Heart right ventricle (tissue), 16 donors: Measurements from ENCODE around the gene ARMC9. TPM values are rescaled to one million over a fixed set of nuclear protein-coding genes. Genes with fewer than 3 reads are reported as not detected.
A peak's percentile ranks its signal among the peaks of the same experiment; 100 is the strongest.

ENCODE experiments used
- ATAC-seq, 8 donors: fragments of 200-7000 bp; cut with Tn5 transposase; one replicate each; pipeline ENCODE4 v1.9.1; 2020; ENCODE audit warnings: mild to moderate bottlenecking in 8 of 8, moderate library complexity in 8 of 8, moderate number of reproducible peaks in 1 of 8
- DNase-seq, 2 donors: peaks; one replicate each; pipeline ENCODE4 v3.0.0-alpha.2; 2020
- H3K27ac ChIP-seq, 10 donors: fragments of 200-600 bp; sonication (generic) in 2 of 10; one replicate each; pipeline versions ENCODE4 v1.5.0 to v1.8.0; 2020 to 2022; ENCODE audit warnings: mild to moderate bottlenecking in 3 of 10
- H3K27me3 ChIP-seq, 7 donors: fragments of 200-600 bp; one replicate each; pipeline ENCODE4 v1.8.0; 2021 to 2022; ENCODE audit warnings: mild to moderate bottlenecking in 2 of 7
- H3K36me3 ChIP-seq, 9 donors: fragments of 200-600 bp; sonication (generic) in 1 of 9; one replicate each; pipeline versions ENCODE4 v1.5.0 to v1.8.0; 2020 to 2022; ENCODE audit warnings: mild to moderate bottlenecking in 2 of 9
- H3K4me1 ChIP-seq, 9 donors: fragments of 200-600 bp; sonication (generic) in 1 of 9; one replicate each; pipeline versions ENCODE4 v1.5.0 to v1.8.0; 2020 to 2022; ENCODE audit warnings: mild to moderate bottlenecking in 4 of 9
- H3K4me3 ChIP-seq, 10 donors: fragments of 200-600 bp; sonication (generic) in 2 of 10; one replicate each; pipeline versions ENCODE4 v1.5.0 to v1.8.0; 2020 to 2022; ENCODE audit warnings: mild to moderate bottlenecking in 7 of 10, moderate library complexity in 2 of 10
- H3K9me3 ChIP-seq, 11 donors: fragments of 200-600 bp in 10 of 11; sonication (generic) in 2 of 11; one replicate each; pipeline versions ENCODE4 v1.5.0 to v1.8.0; 2013 to 2022; ENCODE audit warnings: mild to moderate bottlenecking in 2 of 11, control low read depth in 1 of 11, moderate library complexity in 1 of 11
- WGBS, 2 donors: extraction: QIAGEN DNeasy Blood & Tissue Kit; methylation state at CpG; one replicate each; pipeline ENCODE4 v1.1.7; 2013; ENCODE audit warnings: inconsistent platforms in 1 of 2; 5-methylcytosine and 5-hydroxymethylcytosine counted together
- intact Hi-C, 10 donors: fragments of 100-400 bp; cut with DNase I; formaldehyde crosslinking; loops; one replicate each; pipeline versions ENCODE4 v1.11.1 to v1.14.2; 2022
- polyA plus RNA-seq, 2 donors: library from polyadenylated mRNA; stranded (reverse); fragments of 200-250 nt; gene quantifications; one replicate each; pipeline ENCODE4 v1.2.3, GENCODE V29; 2013
- total RNA-seq, 10 donors: library from RNA; stranded (reverse); fragmentation: NEBNext Ultra II Directional in 3 of 10; extraction: Animal tissue kit (Norgen Biotek cat#: 25700) in 3 of 10; gene quantifications; one replicate each; pipeline versions ENCODE4 v1.2.1 to v1.2.4, GENCODE V29; 2021 to 2023
- TF ChIP-seq, protein P1 (sequence below), 9 donors: fragments of 200-600 bp; sonication (generic) in 2 of 9; IDR thresholded peaks; one replicate each; pipeline versions ENCODE4 v1.5.0 to v1.8.0; 2021 to 2022; ENCODE audit warnings: antibody characterized with exemption in 9 of 9, mild to moderate bottlenecking in 5 of 9, moderate library complexity in 1 of 9
- donor health status: Arrhythmogenic right ventricular cardiomyopathy.
- donor health status: ischemic (EF 13 %, LVEDD 7.1; RV severe dilation, severe dysfunction).
- donor health status: healthy with polysubstance abuse.
- donor health status: DM: no; HTN: yes; CAD: no.
- donor health status: DM: no; HTN: no; CAD: no.
- donor health status: ischemic (EF 25% LVEDD 6.9; RV normal size, moderate dysfunction).
- donor health status: ischemic (EF 25% LVEDD 5.7; RV mildly dilated, moderate dysfunction).
- donor health status: healthy.
- donor health status: DM: yes; HTN: yes; CAD: no.
- donor health status: Ischemic cardiomyopathy.
- donor health status: ischemic (EF 35%, LVEDD 5.7; RV mildly dilated, moderate dysfunction).
- donor health status: nonischemic (EF 11% LVEDD 7.7; RV severe dilation, severe dysfunction).
- donor health status: DM: yes; HTN: yes; CAD: no.
- donor health status: PGD.
- donor health status: ischemic (EF 29% LVEDD 5.4; RV normal size, mild dysfunction).
- donor health status: nonischemic (EF 23%, LVEDD 6.1; RV moderate dilation, normal function).

Gene ARMC9
- total and polyA plus RNA-seq, 12 donors: 1.6 to 6.8 (median 2.3) TPM

GRCh38 chr2:231397011-231397927, 198.8 kb downstream of the ARMC9 start:
- Histone ChIP-seq H3K4me3 (no peak overlapping the region), H3K27me3 (peaks cover 0 to 31% (median 20%) of the 10 kb centered on the region in 7 donors), H3K9me3 (no peaks in the 10 kb centered on the region), H3K27ac (no peak overlapping the region), H3K36me3 (peaks cover 0 to 13% (median 0%) of the 10 kb centered on the region in 9 donors), H3K4me1 (peaks cover 0 to 27% (median 16%) of the 10 kb centered on the region in 9 donors)
- intact Hi-C loops: loop anchor here in 2 of 10 donors (5.0 kb wide), 1 partner anchor 100 kb away; no protein-coding TSS in a partner anchor
- DNase-seq (no peak), ATAC-seq (no peak)
- 95 to 97% methylated on average over 21 to 22 of the region's 22 CpGs for WGBS, 2 donors
- TF ChIP-seq, protein P1, sequence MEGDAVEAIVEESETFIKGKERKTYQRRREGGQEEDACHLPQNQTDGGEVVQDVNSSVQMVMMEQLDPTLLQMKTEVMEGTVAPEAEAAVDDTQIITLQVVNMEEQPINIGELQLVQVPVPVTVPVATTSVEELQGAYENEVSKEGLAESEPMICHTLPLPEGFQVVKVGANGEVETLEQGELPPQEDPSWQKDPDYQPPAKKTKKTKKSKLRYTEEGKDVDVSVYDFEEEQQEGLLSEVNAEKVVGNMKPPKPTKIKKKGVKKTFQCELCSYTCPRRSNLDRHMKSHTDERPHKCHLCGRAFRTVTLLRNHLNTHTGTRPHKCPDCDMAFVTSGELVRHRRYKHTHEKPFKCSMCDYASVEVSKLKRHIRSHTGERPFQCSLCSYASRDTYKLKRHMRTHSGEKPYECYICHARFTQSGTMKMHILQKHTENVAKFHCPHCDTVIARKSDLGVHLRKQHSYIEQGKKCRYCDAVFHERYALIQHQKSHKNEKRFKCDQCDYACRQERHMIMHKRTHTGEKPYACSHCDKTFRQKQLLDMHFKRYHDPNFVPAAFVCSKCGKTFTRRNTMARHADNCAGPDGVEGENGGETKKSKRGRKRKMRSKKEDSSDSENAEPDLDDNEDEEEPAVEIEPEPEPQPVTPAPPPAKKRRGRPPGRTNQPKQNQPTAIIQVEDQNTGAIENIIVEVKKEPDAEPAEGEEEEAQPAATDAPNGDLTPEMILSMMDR (IDR thresholded peaks at IDR 0.05): no peak

DNA sequence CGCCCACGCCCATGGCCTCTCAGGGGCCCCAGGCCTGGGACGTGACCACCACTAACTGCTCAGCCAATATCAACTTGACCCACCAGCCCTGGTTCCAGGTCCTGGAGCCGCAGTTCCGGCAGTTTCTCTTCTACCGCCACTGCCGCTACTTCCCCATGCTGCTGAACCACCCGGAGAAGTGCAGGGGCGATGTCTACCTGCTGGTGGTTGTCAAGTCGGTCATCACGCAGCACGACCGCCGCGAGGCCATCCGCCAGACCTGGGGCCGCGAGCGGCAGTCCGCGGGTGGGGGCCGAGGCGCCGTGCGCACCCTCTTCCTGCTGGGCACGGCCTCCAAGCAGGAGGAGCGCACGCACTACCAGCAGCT, 199.5 kb downstream of the ARMC9 start:
- peaks cover 0 to 31% (median 20%) of the 10 kb centered on the region in 7 donors for H3K27me3 ChIP-seq
- intact Hi-C loops: loop anchor here in 2 of 10 donors (5.0 kb wide), 1 partner anchor 101 kb away; no protein-coding TSS in a partner anchor
- ATAC-seq (no peak), DNase-seq (no peak)
- no peaks in the 10 kb centered on the region for H3K9me3 ChIP-seq
- TF ChIP-seq, protein P1 (IDR thresholded peaks at IDR 0.05): no peak
- no peak overlapping the region for H3K27ac ChIP-seq
- H3K36me3 ChIP-seq: peaks cover 0 to 13% (median 0%) of the 10 kb centered on the region in 9 donors
- H3K4me1 ChIP-seq: peaks cover 0 to 27% (median 16%) of the 10 kb centered on the region in 9 donors
- 97 to 98% methylated on average over 28 of the region's 28 CpGs for WGBS, 2 donors
- no peak overlapping the region for H3K4me3 ChIP-seq

- TF ChIP-seq, protein P1 (IDR thresholded peaks at IDR 0.05): no peak
- H3K27ac ChIP-seq: no peak overlapping the region
- peaks cover 0 to 13% (median 0%) of the 10 kb centered on the region in 9 donors for H3K36me3 ChIP-seq
- H3K4me3 ChIP-seq: no peak overlapping the region
- peak in 1 of 8 donors; percentile 1 for ATAC-seq
- no peak for DNase-seq
- intact Hi-C loops: loop anchor here in 2 of 10 donors (5.0 kb wide), 1 partner anchor 101 kb away; no protein-coding TSS in a partner anchor
- H3K9me3 ChIP-seq: no peaks in the 10 kb centered on the region
- 92 to 95% methylated on average over 27 of the region's 27 CpGs for WGBS, 2 donors
- peaks cover 0 to 29% (median 19%) of the 10 kb centered on the region in 9 donors for H3K4me1 ChIP-seq
- peaks cover 0 to 31% (median 20%) of the 10 kb centered on the region in 7 donors for H3K27me3 ChIP-seq
Observed at GRCh38 chr2:231398585-231398984, 200.2 kb downstream of the ARMC9 start.

DNA sequence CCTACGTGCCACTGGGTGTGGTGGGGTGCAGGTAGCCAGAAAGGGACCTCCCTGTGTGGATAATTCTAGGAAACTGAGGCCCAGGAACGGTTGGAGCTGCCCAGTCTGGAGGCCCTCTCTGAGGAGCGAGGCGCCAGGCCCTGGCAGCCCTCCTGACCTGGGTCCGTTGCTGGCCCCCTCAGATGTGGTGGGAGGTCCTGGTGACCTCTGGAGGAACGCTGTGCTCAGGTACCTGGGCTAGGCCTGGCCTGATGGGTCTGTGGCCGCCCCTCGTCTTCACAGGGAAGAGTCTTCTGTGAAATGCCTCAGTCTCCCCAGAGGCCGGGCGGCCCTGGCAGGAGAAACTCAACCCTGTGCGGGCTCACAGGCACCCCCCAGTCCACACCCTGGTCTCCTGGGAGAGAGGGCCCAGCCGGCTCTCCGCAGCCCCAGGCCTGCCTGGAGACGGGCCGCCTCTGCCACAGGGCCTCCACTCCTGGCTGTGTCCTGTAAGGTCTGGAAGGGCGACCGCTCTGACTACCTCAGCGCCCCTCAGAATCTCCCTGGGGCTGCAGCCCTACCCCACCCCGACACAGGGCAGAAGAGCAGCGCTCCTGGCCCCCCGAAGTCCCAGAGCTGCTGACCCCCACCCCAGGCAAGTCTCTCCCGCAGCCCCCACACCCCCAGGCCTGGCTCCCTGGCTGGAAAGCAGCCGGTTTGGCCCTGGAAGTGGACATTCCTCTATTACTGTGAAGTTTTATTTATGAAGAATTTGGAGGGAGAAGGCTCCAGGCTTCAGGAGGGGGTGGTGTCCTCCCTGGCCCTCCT, 200.8 kb downstream of the ARMC9 start:
- TF ChIP-seq, protein P1 (IDR thresholded peaks at IDR 0.05): no peak
- DNase-seq (no peak), ATAC-seq (peak in 3 of 8 donors; percentile 11 to 25 (median 19))
- H3K4me1 ChIP-seq: peaks cover 0 to 32% (median 22%) of the 10 kb centered on the region in 9 donors
- 80 to 87% methylated on average over 23 of the region's 23 CpGs for WGBS, 2 donors
- intact Hi-C loops: loop anchor here in 2 of 10 donors (5.0 kb wide), 1 partner anchor 102 kb away; no protein-coding TSS in a partner anchor
- H3K36me3 ChIP-seq: peaks cover 0 to 13% (median 0%) of the 10 kb centered on the region in 9 donors
- H3K27me3 ChIP-seq: peaks cover 0 to 24% (median 16%) of the 10 kb centered on the region in 7 donors
- H3K4me3 ChIP-seq: no peak overlapping the region
- no peaks in the 10 kb centered on the region for H3K9me3 ChIP-seq
- H3K27ac ChIP-seq: peak overlapping the region in 7 of 10 donors; percentile 10 to 76 (median 63)
